ENCODE results near the gene ROBO1. TPM values are rescaled to one million over a fixed set of nuclear protein-coding genes. Genes with fewer than 3 reads are reported as not detected.

The ROBO1 gene
- total RNA-seq, 1 experiment from 2014 or later = 32.2 TPM

- no peaks in the 10 kb centered on the region for H3K27me3 Mint-ChIP-seq (ENCODE audit: insufficient read depth, unreplicated experiment)
Observed at GRCh38 chr3:79012530-79012913, 755.3 kb downstream of the ROBO1 start.

GRCh38 chr3:79011821-79012529 is 755.8 kb downstream of the ROBO1 start:
- H3K27me3 Mint-ChIP-seq (ENCODE audit: insufficient read depth, unreplicated experiment) = no peaks in the 10 kb centered on the region
- no peaks in the 10 kb centered on the region for H3K36me3 Mint-ChIP-seq (ENCODE audit: insufficient read depth, unreplicated experiment)
- intact Hi-C loops (cut with micrococcal nuclease) = no loop called here
- ChIA-PET CTCF (interaction anchor here (0.6 to 1.4 kb wide), 4 partner anchors 14 to 23 kb away, joined by 4 to 7 read pairs (median 6); no protein-coding TSS in a partner anchor), POLR2A (no interaction called here)
- TF ChIP-seq, protein P1, sequence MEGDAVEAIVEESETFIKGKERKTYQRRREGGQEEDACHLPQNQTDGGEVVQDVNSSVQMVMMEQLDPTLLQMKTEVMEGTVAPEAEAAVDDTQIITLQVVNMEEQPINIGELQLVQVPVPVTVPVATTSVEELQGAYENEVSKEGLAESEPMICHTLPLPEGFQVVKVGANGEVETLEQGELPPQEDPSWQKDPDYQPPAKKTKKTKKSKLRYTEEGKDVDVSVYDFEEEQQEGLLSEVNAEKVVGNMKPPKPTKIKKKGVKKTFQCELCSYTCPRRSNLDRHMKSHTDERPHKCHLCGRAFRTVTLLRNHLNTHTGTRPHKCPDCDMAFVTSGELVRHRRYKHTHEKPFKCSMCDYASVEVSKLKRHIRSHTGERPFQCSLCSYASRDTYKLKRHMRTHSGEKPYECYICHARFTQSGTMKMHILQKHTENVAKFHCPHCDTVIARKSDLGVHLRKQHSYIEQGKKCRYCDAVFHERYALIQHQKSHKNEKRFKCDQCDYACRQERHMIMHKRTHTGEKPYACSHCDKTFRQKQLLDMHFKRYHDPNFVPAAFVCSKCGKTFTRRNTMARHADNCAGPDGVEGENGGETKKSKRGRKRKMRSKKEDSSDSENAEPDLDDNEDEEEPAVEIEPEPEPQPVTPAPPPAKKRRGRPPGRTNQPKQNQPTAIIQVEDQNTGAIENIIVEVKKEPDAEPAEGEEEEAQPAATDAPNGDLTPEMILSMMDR (IDR thresholded peaks at IDR 0.05; ENCODE audit: unreplicated experiment) = no peak
- DNase-seq (ENCODE audit: unreplicated experiment) = no peak
- H3K4me1 Mint-ChIP-seq (ENCODE audit: insufficient read depth, unreplicated experiment) = peaks cover 6% of the 10 kb centered on the region
- no peaks in the 10 kb centered on the region for H3K9me3 Mint-ChIP-seq (ENCODE audit: unreplicated experiment)
- BruUV-seq (replicated peaks) = no TSS peak
- H3K27ac Mint-ChIP-seq (ENCODE audit: low read depth, unreplicated experiment) = no peak overlapping the region
- no peak overlapping the region for H3K4me3 Mint-ChIP-seq (ENCODE audit: unreplicated experiment)

More at GRCh38 chr3:79012530-79012913, 755.3 kb downstream of the ROBO1 start:
- Mint-ChIP-seq H3K36me3 (ENCODE audit: insufficient read depth, unreplicated experiment) (no peaks in the 10 kb centered on the region), H3K9me3 (ENCODE audit: unreplicated experiment) (no peaks in the 10 kb centered on the region), H3K27ac (ENCODE audit: low read depth, unreplicated experiment) (no peak overlapping the region), H3K4me1 (ENCODE audit: insufficient read depth, unreplicated experiment) (peaks cover 6% of the 10 kb centered on the region), H3K4me3 (ENCODE audit: unreplicated experiment) (no peak overlapping the region)
- ChIA-PET CTCF (interaction anchor here (1.0 to 1.4 kb wide), 3 partner anchors 15 to 23 kb away, joined by 4 to 7 read pairs (median 7); no protein-coding TSS in a partner anchor), POLR2A (no interaction called here)
- TF ChIP-seq, protein P1 (IDR thresholded peaks at IDR 0.05; ENCODE audit: unreplicated experiment) = no peak
- BruUV-seq (replicated peaks) = no TSS peak
- no peak for DNase-seq (ENCODE audit: unreplicated experiment)
- intact Hi-C loops (cut with micrococcal nuclease) = no loop called here

- POLR2A ChIA-PET = interaction anchor here (6.3 kb wide), 1 partner anchor 8 kb away, joined by 41 read pairs; no protein-coding TSS in a partner anchor
- H3K9me3 Mint-ChIP-seq (ENCODE audit: unreplicated experiment) = no peaks in the 10 kb centered on the region
Observed at GRCh38 chr3:79009861-79010260, 757.9 kb downstream of the ROBO1 start.

GRCh38 chr3:79006077-79006476 is 761.7 kb downstream of the ROBO1 start:
- Mint-ChIP-seq H3K36me3 (ENCODE audit: insufficient read depth, unreplicated experiment) (no peaks in the 10 kb centered on the region), H3K4me1 (ENCODE audit: insufficient read depth, unreplicated experiment) (peaks cover 17% of the 10 kb centered on the region), H3K27me3 (ENCODE audit: insufficient read depth, unreplicated experiment) (no peaks in the 10 kb centered on the region), H3K4me3 (ENCODE audit: unreplicated experiment) (no peak overlapping the region), H3K27ac (ENCODE audit: low read depth, unreplicated experiment) (no peak overlapping the region), H3K9me3 (ENCODE audit: unreplicated experiment) (no peaks in the 10 kb centered on the region)
- intact Hi-C loops (cut with micrococcal nuclease) = no loop called here
- no peak for DNase-seq (ENCODE audit: unreplicated experiment)
- CTCF ChIA-PET = interaction anchor here (0.6 to 2.2 kb wide), 5 partner anchors 10 to 622 kb away, joined by 3 to 6 read pairs (median 3); no protein-coding TSS in a partner anchor
- BruUV-seq (replicated peaks) = no TSS peak
- POLR2A ChIA-PET = interaction anchor here (6.3 kb wide), 1 partner anchor 12 kb away, joined by 41 read pairs; no protein-coding TSS in a partner anchor
- TF ChIP-seq, protein P1 (IDR thresholded peaks at IDR 0.05; ENCODE audit: unreplicated experiment) = no peak

More at GRCh38 chr3:79009861-79010260, 757.9 kb downstream of the ROBO1 start:
- no peak overlapping the region for H3K4me3 Mint-ChIP-seq (ENCODE audit: unreplicated experiment)
- no TSS peak for BruUV-seq (replicated peaks)
- no peak for DNase-seq (ENCODE audit: unreplicated experiment)
- H3K27ac Mint-ChIP-seq (ENCODE audit: low read depth, unreplicated experiment) = no peak overlapping the region
- TF ChIP-seq, protein P1 (IDR thresholded peaks at IDR 0.05; ENCODE audit: unreplicated experiment) = no peak
- intact Hi-C loops (cut with micrococcal nuclease) = no loop called here
- H3K27me3 Mint-ChIP-seq (ENCODE audit: insufficient read depth, unreplicated experiment) = no peaks in the 10 kb centered on the region
- H3K36me3 Mint-ChIP-seq (ENCODE audit: insufficient read depth, unreplicated experiment) = no peaks in the 10 kb centered on the region
- peaks cover 11% of the 10 kb centered on the region for H3K4me1 Mint-ChIP-seq (ENCODE audit: insufficient read depth, unreplicated experiment)
- CTCF ChIA-PET = interaction anchor here (0.6 kb wide), 1 partner anchor 21 kb away, joined by 3 read pairs; no protein-coding TSS in a partner anchor

All from MCF 10A (cell line).